Tibial nerve (tissue), 3 donors: ENCODE results near the gene MSI2.

Experiments used
- CTCF ChIP-seq, 5 experiments: fragments of 200-600 bp in 3 of 5; fragments of 450-650 bp in 2 of 5; sonication (generic) in 3 of 5; IDR thresholded peaks; one replicate each; pipeline ENCODE4 v1.5.1; 2016 to 2019; ENCODE audit warnings: antibody characterized with exemption in 5 of 5, mild to moderate bottlenecking in 3 of 5, moderate library complexity in 2 of 5
- POLR2A ChIP-seq, 2 donors: fragments of 450-650 bp; IDR thresholded peaks; one replicate each; pipeline ENCODE4 v1.6.1; 2017; ENCODE audit warnings: antibody characterized with exemption in 2 of 2, mild to moderate bottlenecking in 2 of 2, moderate library complexity in 2 of 2

GRCh38 chr17:57360266-57360665, 103.9 kb downstream of the MSI2 start:
- no peak for TF ChIP-seq CTCF (IDR thresholded peaks at IDR 0.05)
- no peak for TF ChIP-seq POLR2A (IDR thresholded peaks at IDR 0.05)
